ENCODE results near the gene CAMP. TPM values are rescaled to one million over a fixed set of nuclear protein-coding genes. Genes with fewer than 3 reads are reported as not detected.

The CAMP gene
- total RNA-seq, 1 experiment from 2014 or later = not detected

GRCh38 chr3:48267782-48268181, 44.5 kb downstream of the CAMP start:
- no peak overlapping the region for H3K4me3 ChIP-seq (ENCODE audit: low read depth, low read length)
- H3K9me3 ChIP-seq = no peaks in the 10 kb centered on the region
- Mint-ChIP-seq H3K27me3 (ENCODE audit: insufficient read depth, unreplicated experiment) (no peaks in the 10 kb centered on the region), H3K4me1 (ENCODE audit: low read depth, unreplicated experiment) (peaks cover 22% of the 10 kb centered on the region), H3K9me3 (ENCODE audit: unreplicated experiment) (no peaks in the 10 kb centered on the region), H3K4me3 (ENCODE audit: unreplicated experiment) (peak overlapping the region; percentile 48), H3K27ac (ENCODE audit: unreplicated experiment) (peak overlapping the region; percentile 72), H3K36me3 (ENCODE audit: insufficient read depth, unreplicated experiment) (peaks cover 38% of the 10 kb centered on the region)
- H3K4me1 ChIP-seq = peaks cover 16% of the 10 kb centered on the region
- intact Hi-C loops (cut with micrococcal nuclease; ENCODE audit: unreplicated experiment) = loop anchor here (2.0 kb wide), 1 partner anchor 35 kb away; no protein-coding TSS in a partner anchor
- peaks cover 2% of the 10 kb centered on the region; the same call in 1 of the 2 replicates for H3K36me3 ChIP-seq (ENCODE audit: control insufficient read depth, insufficient read depth, low read length)
- BruUV-seq (replicated peaks) = TSS peak; percentile 72
- ChIA-PET CTCF (interaction anchor here (1.0 to 2.3 kb wide), 3 partner anchors 73 to 168 kb away, joined by 5 to 20 read pairs (median 7); no protein-coding TSS in a partner anchor), POLR2A (interaction anchor here (0.9 to 1.4 kb wide), 2 partner anchors 133 to 172 kb away, joined by 3 to 6 read pairs; partner anchors contain the start of gene CCDC51)
- no peaks in the 10 kb centered on the region for H3K27me3 ChIP-seq (replicated peaks; ENCODE audit: control insufficient read depth, insufficient read depth, low read length)
- TF ChIP-seq CTCF (IDR thresholded peaks at IDR 0.05; ENCODE audit: insufficient read depth in 1 of 2, low read depth in 1 of 2, low read length in 1 of 2, severe bottlenecking in 1 of 2, unreplicated experiment in 1 of 2) = no peak
- DNase-seq = no peak

- H3K9me3 ChIP-seq = no peaks in the 10 kb centered on the region
- Mint-ChIP-seq H3K36me3 (ENCODE audit: insufficient read depth, unreplicated experiment) (peaks cover 35% of the 10 kb centered on the region), H3K27me3 (ENCODE audit: insufficient read depth, unreplicated experiment) (no peaks in the 10 kb centered on the region), H3K4me3 (ENCODE audit: unreplicated experiment) (peak overlapping the region; percentile 48), H3K27ac (ENCODE audit: unreplicated experiment) (peak overlapping the region; percentile 72), H3K4me1 (ENCODE audit: low read depth, unreplicated experiment) (peaks cover 24% of the 10 kb centered on the region), H3K9me3 (ENCODE audit: unreplicated experiment) (no peaks in the 10 kb centered on the region)
- peaks cover 2% of the 10 kb centered on the region; the same call in 1 of the 2 replicates for H3K36me3 ChIP-seq (ENCODE audit: control insufficient read depth, insufficient read depth, low read length)
- intact Hi-C loops (cut with micrococcal nuclease; ENCODE audit: unreplicated experiment) = loop anchor here (2.0 kb wide), 1 partner anchor 36 kb away; no protein-coding TSS in a partner anchor
- ChIA-PET CTCF (interaction anchor here (1.0 to 2.3 kb wide), 3 partner anchors 74 to 167 kb away, joined by 5 to 20 read pairs (median 7); no protein-coding TSS in a partner anchor), POLR2A (interaction anchor here (0.9 to 1.4 kb wide), 3 partner anchors 28 to 171 kb away, joined by 3 to 6 read pairs (median 4); partner anchors contain the start of genes CCDC51 and ZNF589)
- BruUV-seq (replicated peaks) = TSS peak; percentile 15
- DNase-seq = peak; percentile 53 to 60
- H3K27me3 ChIP-seq (replicated peaks; ENCODE audit: control insufficient read depth, insufficient read depth, low read length) = no peaks in the 10 kb centered on the region
- H3K4me1 ChIP-seq = peaks cover 16% of the 10 kb centered on the region
- TF ChIP-seq CTCF (IDR thresholded peaks at IDR 0.05; ENCODE audit: insufficient read depth in 1 of 2, low read depth in 1 of 2, low read length in 1 of 2, severe bottlenecking in 1 of 2, unreplicated experiment in 1 of 2) = no peak
- no peak overlapping the region for H3K4me3 ChIP-seq (ENCODE audit: low read depth, low read length)
Observed at GRCh38 chr3:48268381-48268935, 45.2 kb downstream of the CAMP start.

GRCh38 chr3:48268936-48269561, 45.8 kb downstream of the CAMP start:
- Histone ChIP-seq H3K4me1 (peaks cover 19% of the 10 kb centered on the region), H3K36me3 (ENCODE audit: control insufficient read depth, insufficient read depth, low read length) (peaks cover 2% of the 10 kb centered on the region; the same call in 1 of the 2 replicates), H3K4me3 (ENCODE audit: low read depth, low read length) (no peak overlapping the region), H3K27me3 (replicated peaks; ENCODE audit: control insufficient read depth, insufficient read depth, low read length) (no peaks in the 10 kb centered on the region), H3K9me3 (no peaks in the 10 kb centered on the region)
- Mint-ChIP-seq H3K27ac (ENCODE audit: unreplicated experiment) (peak overlapping the region; percentile 72), H3K27me3 (ENCODE audit: insufficient read depth, unreplicated experiment) (no peaks in the 10 kb centered on the region), H3K4me1 (ENCODE audit: low read depth, unreplicated experiment) (peaks cover 29% of the 10 kb centered on the region), H3K4me3 (ENCODE audit: unreplicated experiment) (peak overlapping the region; percentile 48), H3K9me3 (ENCODE audit: unreplicated experiment) (no peaks in the 10 kb centered on the region), H3K36me3 (ENCODE audit: insufficient read depth, unreplicated experiment) (peaks cover 32% of the 10 kb centered on the region)
- no peak for TF ChIP-seq CTCF (IDR thresholded peaks at IDR 0.05; ENCODE audit: insufficient read depth in 1 of 2, low read depth in 1 of 2, low read length in 1 of 2, severe bottlenecking in 1 of 2, unreplicated experiment in 1 of 2)
- no peak for DNase-seq
- ChIA-PET CTCF (interaction anchor here (1.4 to 2.3 kb wide), 2 partner anchors 164 to 167 kb away, joined by 5 to 20 read pairs; no protein-coding TSS in a partner anchor), POLR2A (interaction anchor here (0.9 to 1.4 kb wide), 2 partner anchors 28 to 171 kb away, joined by 4 to 6 read pairs; partner anchors contain the start of genes CCDC51 and ZNF589)
- no TSS peak for BruUV-seq (replicated peaks)
- intact Hi-C loops (cut with micrococcal nuclease; ENCODE audit: unreplicated experiment) = loop anchor here (2.0 kb wide), 1 partner anchor 36 kb away; no protein-coding TSS in a partner anchor
